SK-N-SH (cell line): ENCODE results near the gene ICE1. TPM values are rescaled to one million over a fixed set of nuclear protein-coding genes. Genes with fewer than 3 reads are reported as not detected.

Experiments used
- CTCF ChIA-PET: fragments of 300-600, 350-600 bp; formaldehyde crosslinking; extraction: SDS; loops from one replicate; lab custom pipeline; 2021; lab: Yijun Ruan, JAX
- POLR2A ChIA-PET: fragments of 350-600 bp; sonication (Branson Sonifier 250); formaldehyde crosslinking; extraction: SDS; loops from one replicate; lab custom pipeline; 2020; ENCODE audit warnings: antibody characterized with exemption, inconsistent platforms; lab: Yijun Ruan, JAX
- DNase-seq: peaks from one replicate; pipeline ENCODE4 v3.0.0; 2012
- H2AFZ ChIP-seq: fragments of 200-600 bp; sonication (generic); 2 replicates; pipeline ENCODE4 v1.8.1; 2016; ENCODE audit warnings: antibody characterized with exemption, mild to moderate bottlenecking, low read depth
- H3F3A ChIP-seq: fragments of 200-600 bp; sonication (generic); replicated peaks from 2 replicates; pipeline ENCODE3; 2016; ENCODE audit warnings: antibody characterized with exemption, mild to moderate bottlenecking; ENCODE audit not compliant: insufficient read depth
- H3K27ac ChIP-seq, 2 experiments: fragments of 200-500 bp in 1 of 2; fragments of 200-600 bp in 1 of 2; sonication (Bioruptor generic) in 1 of 2; sonication (generic), shearing (Covaris generic) in 1 of 2; 2 replicates each; pipeline versions ENCODE4 v1.5.1 to v1.6.1; 2014 to 2016; ENCODE audit warnings: low read depth in 2 of 2, inconsistent platforms in 1 of 2, low read length in 1 of 2, mild to moderate bottlenecking in 1 of 2, mixed read lengths in 1 of 2
- H3K27me3 ChIP-seq: fragments of 200-600 bp; sonication (generic), shearing (Covaris generic); 2 replicates; pipeline ENCODE4 v1.6.1; 2016; ENCODE audit warnings: mixed run types; ENCODE audit not compliant: insufficient read depth
- H3K36me3 ChIP-seq, 2 experiments: fragments of 200-500 bp in 1 of 2; fragments of 200-600 bp in 1 of 2; sonication (Bioruptor generic) in 1 of 2; sonication (generic) in 1 of 2; replicated peaks in 1 of 2; 2 replicates each; pipeline versions ENCODE3 to v1.5.1; 2014 to 2016; ENCODE audit warnings: low read length in 1 of 2, mild to moderate bottlenecking in 1 of 2; ENCODE audit not compliant: insufficient read depth in 2 of 2, control insufficient read depth in 1 of 2
- H3K4me1 ChIP-seq, 2 experiments: fragments of 200-500 bp in 1 of 2; fragments of 200-600 bp in 1 of 2; sonication (Bioruptor generic) in 1 of 2; sonication (generic), shearing (Covaris generic) in 1 of 2; 2 replicates each; pipeline versions ENCODE4 v1.5.1 to v1.6.1; 2014 to 2016; ENCODE audit warnings: low read depth in 1 of 2, low read length in 1 of 2, mixed run types in 1 of 2; ENCODE audit not compliant: insufficient read depth in 2 of 2, control insufficient read depth in 1 of 2
- H3K4me2 ChIP-seq: fragments of 200-600 bp; sonication (generic), shearing (Covaris generic); 2 replicates; pipeline ENCODE4 v1.6.1; 2017; ENCODE audit warnings: mixed run types
- H3K4me3 ChIP-seq, 2 experiments: fragments of 200-500 bp in 1 of 2; fragments of 200-600 bp in 1 of 2; sonication (Bioruptor generic) in 1 of 2; sonication (generic), shearing (Covaris generic) in 1 of 2; 2 replicates each; pipeline versions ENCODE4 v1.5.1 to v1.8.1; 2014 to 2016; ENCODE audit warnings: low read depth in 2 of 2, inconsistent platforms in 1 of 2, low read length in 1 of 2, mild to moderate bottlenecking in 1 of 2, mixed read lengths in 1 of 2, moderate library complexity in 1 of 2
- H3K79me2 ChIP-seq: fragments of 200-600 bp; sonication (generic); 2 replicates; pipeline ENCODE4 v1.8.1; 2017; ENCODE audit warnings: mild to moderate bottlenecking; ENCODE audit not compliant: insufficient read depth
- H3K9ac ChIP-seq: fragments of 200-600 bp; sonication (generic); 2 replicates; pipeline ENCODE4 v1.6.1; 2017; ENCODE audit warnings: mixed run types
- H3K9me2 ChIP-seq: fragments of 200-600 bp; sonication (generic); 2 replicates; pipeline ENCODE4 v1.6.1; 2017; ENCODE audit warnings: mixed run types
- H3K9me3 ChIP-seq: fragments of 200-600 bp; sonication (generic); 2 replicates; pipeline ENCODE4 v1.6.1; 2017; ENCODE audit warnings: mixed run types, mild to moderate bottlenecking, moderate library complexity
- H4K20me1 ChIP-seq: fragments of 200-600 bp; sonication (generic); 2 replicates; pipeline ENCODE4 v1.6.1; 2017; ENCODE audit warnings: mild to moderate bottlenecking, mixed run types; ENCODE audit not compliant: insufficient read depth
- ELF1 ChIP-seq: IDR thresholded peaks from 2 replicates; pipeline ENCODE4 v1.4.0; 2012
- EZH2phosphoT487 ChIP-seq: fragments of 200-600 bp; sonication (generic); IDR thresholded peaks from 2 replicates; pipeline ENCODE4 v1.6.1; 2017; ENCODE audit warnings: low read depth, mixed run types, mild to moderate bottlenecking, antibody characterized with exemption, moderate library complexity, borderline replicate concordance
- FOSL2 ChIP-seq: IDR thresholded peaks from 2 replicates; pipeline ENCODE4 v1.4.0; 2012; ENCODE audit warnings: low read depth, mild to moderate bottlenecking, moderate library complexity, borderline replicate concordance
- FOXM1 ChIP-seq: IDR thresholded peaks from 2 replicates; pipeline ENCODE4 v1.4.0; 2012; ENCODE audit warnings: low read depth, mild to moderate bottlenecking
- GATA2 ChIP-seq: sonication (generic); formaldehyde crosslinking; IDR thresholded peaks from 2 replicates; pipeline ENCODE4 v1.5.0; 2020; ENCODE audit warnings: mild to moderate bottlenecking, missing genetic modification reagents
- JUND ChIP-seq: IDR thresholded peaks from 2 replicates; pipeline ENCODE4 v1.4.0; 2012
- MEF2A ChIP-seq: IDR thresholded peaks from 2 replicates; pipeline ENCODE4 v1.4.0; 2012; ENCODE audit warnings: low read depth, borderline replicate concordance
- MXI1 ChIP-seq: IDR thresholded peaks from 2 replicates; pipeline ENCODE4 v1.6.1; 2012; ENCODE audit warnings: mild to moderate bottlenecking, low read depth, low read length, improper control_type of control experiment
- NFIC ChIP-seq: IDR thresholded peaks from 2 replicates; pipeline ENCODE4 v1.4.0; 2012; ENCODE audit warnings: borderline replicate concordance
- NRF1 ChIP-seq: IDR thresholded peaks from 2 replicates; pipeline ENCODE4 v1.6.1; 2012; ENCODE audit warnings: low read depth, mild to moderate bottlenecking, low read length
- RAD21 ChIP-seq: IDR thresholded peaks from 2 replicates; pipeline ENCODE4 v1.6.1; 2012; ENCODE audit warnings: mild to moderate bottlenecking, low read length
- RCOR1 ChIP-seq: fragments of 150-350 bp; IDR thresholded peaks from 2 replicates; pipeline ENCODE4 v1.6.1; 2017; ENCODE audit warnings: antibody characterized with exemption, low read length
- SMC3 ChIP-seq: IDR thresholded peaks from 2 replicates; pipeline ENCODE4 v1.6.1; 2012; ENCODE audit warnings: low read depth, low read length, improper control_type of control experiment
- TCF12 ChIP-seq: IDR thresholded peaks from 2 replicates; pipeline ENCODE4 v1.4.0; 2012
- WGBS: methylation state at CpG from one replicate; pipeline ENCODE4 v1.1.6; 2017; ENCODE audit warnings: low lambda C conversion rate; 5-methylcytosine and 5-hydroxymethylcytosine counted together
- polyA plus RNA-seq, 3 experiments: library from polyadenylated mRNA; depleted of rRNA; stranded (reverse); fragments of >200 nt; gene quantifications; 2 replicates each; pipeline ENCODE4 v1.2.3, GENCODE V29; 2012
- TF ChIP-seq, protein P1 (sequence below): IDR thresholded peaks from 2 replicates; pipeline ENCODE4 v1.6.1; 2012; ENCODE audit warnings: mild to moderate bottlenecking, low read depth, low read length, moderate library complexity
- TF ChIP-seq, protein P2 (sequence below): fragments of 200-600 bp; sonication (generic); IDR thresholded peaks from 2 replicates; pipeline ENCODE4 v1.6.1; 2017; ENCODE audit warnings: antibody characterized with exemption, mild to moderate bottlenecking, moderate library complexity
- TF ChIP-seq, protein P3 (sequence below): fragments of 150-350 bp; IDR thresholded peaks from 2 replicates; pipeline ENCODE4 v1.6.1; 2016; ENCODE audit warnings: mild to moderate bottlenecking, low read depth, low read length
- TF ChIP-seq, protein P4 (sequence below): IDR thresholded peaks from 2 replicates; pipeline ENCODE4 v1.4.0; 2012; ENCODE audit warnings: low read depth

Gene ICE1
- polyA plus RNA-seq, 1 of the 3 experiments (the other 2 are of a cell fraction), result 9.4 TPM

DNA sequence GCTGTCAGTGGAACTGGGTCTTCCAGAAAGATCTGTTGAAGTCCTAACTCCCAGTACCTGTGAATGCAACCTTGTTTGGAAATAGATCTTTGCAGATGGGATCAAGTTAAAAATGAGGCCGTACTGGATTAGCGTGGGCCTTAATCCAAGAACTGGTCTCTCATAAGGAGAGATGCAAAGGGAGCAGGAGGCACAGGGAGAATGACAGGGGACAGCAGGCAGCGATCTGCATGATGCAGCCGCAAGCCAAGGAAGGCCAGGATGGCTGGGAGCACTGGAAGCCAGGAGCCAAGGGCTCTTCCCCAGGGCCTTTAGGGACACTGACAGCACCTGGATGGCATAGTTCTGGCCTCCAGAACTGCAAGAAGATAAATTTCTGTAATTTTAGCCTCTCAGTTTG is 114.4 kb downstream of the ICE1 start:
- no peak overlapping the region for H3K9ac ChIP-seq
- ChIA-PET CTCF (no interaction called here), POLR2A (no interaction called here)
- H3K4me2 ChIP-seq, result no peak overlapping the region
- no peaks in the 10 kb centered on the region for H3K9me3 ChIP-seq
- H3K4me3 ChIP-seq, result no peak overlapping the region
- H3K79me2 ChIP-seq, result no peaks in the 10 kb centered on the region
- H3K27ac ChIP-seq, result no peak overlapping the region
- no peaks in the 10 kb centered on the region for H3F3A ChIP-seq
- no peaks in the 10 kb centered on the region for H3K36me3 ChIP-seq
- DNase-seq, result no peak
- 48% methylated on average over 4 of the region's 4 CpGs for WGBS
- no peak overlapping the region for H2AFZ ChIP-seq
- no peaks in the 10 kb centered on the region for H3K27me3 ChIP-seq
- TF ChIP-seq, protein P1, sequence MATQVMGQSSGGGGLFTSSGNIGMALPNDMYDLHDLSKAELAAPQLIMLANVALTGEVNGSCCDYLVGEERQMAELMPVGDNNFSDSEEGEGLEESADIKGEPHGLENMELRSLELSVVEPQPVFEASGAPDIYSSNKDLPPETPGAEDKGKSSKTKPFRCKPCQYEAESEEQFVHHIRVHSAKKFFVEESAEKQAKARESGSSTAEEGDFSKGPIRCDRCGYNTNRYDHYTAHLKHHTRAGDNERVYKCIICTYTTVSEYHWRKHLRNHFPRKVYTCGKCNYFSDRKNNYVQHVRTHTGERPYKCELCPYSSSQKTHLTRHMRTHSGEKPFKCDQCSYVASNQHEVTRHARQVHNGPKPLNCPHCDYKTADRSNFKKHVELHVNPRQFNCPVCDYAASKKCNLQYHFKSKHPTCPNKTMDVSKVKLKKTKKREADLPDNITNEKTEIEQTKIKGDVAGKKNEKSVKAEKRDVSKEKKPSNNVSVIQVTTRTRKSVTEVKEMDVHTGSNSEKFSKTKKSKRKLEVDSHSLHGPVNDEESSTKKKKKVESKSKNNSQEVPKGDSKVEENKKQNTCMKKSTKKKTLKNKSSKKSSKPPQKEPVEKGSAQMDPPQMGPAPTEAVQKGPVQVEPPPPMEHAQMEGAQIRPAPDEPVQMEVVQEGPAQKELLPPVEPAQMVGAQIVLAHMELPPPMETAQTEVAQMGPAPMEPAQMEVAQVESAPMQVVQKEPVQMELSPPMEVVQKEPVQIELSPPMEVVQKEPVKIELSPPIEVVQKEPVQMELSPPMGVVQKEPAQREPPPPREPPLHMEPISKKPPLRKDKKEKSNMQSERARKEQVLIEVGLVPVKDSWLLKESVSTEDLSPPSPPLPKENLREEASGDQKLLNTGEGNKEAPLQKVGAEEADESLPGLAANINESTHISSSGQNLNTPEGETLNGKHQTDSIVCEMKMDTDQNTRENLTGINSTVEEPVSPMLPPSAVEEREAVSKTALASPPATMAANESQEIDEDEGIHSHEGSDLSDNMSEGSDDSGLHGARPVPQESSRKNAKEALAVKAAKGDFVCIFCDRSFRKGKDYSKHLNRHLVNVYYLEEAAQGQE, result no peak
- TF ChIP-seq FOXM1 (no peak), MEF2A (no peak)
- TF ChIP-seq, all 33 proteins: peak for 0
- no peaks in the 10 kb centered on the region for H3K9me2 ChIP-seq
- peaks cover 0 to 14% of the 10 kb centered on the region in 2 experiments; a peak in 1 of 4 replicates for H3K4me1 ChIP-seq
- H4K20me1 ChIP-seq, result no peaks in the 10 kb centered on the region

DNA sequence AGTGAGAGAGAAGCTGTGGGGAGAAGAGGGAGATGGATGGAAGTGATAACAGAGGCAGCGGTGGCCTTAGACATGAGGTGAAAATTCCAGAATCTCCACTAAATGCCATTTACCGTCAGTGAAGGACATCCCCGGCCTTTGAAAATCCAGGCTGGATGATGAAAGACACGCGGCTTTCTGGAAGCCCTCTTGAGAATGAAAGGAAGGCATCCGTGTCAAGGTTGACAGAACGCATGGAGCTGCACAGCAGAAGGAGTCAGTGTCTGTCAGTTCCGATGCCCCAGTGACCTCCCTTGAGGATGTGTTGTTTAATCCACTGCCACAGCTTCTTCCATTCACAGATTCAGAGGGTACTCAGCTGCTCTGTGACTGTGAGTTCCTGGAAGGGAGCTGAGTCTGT is 114.9 kb downstream of the ICE1 start:
- Histone ChIP-seq H3K27ac (no peak overlapping the region; a peak in 1 of 4 replicates), H3K4me2 (no peak overlapping the region), H3K9ac (no peak overlapping the region), H3K9me3 (no peaks in the 10 kb centered on the region), H3K4me3 (no peak overlapping the region), H3K36me3 (no peaks in the 10 kb centered on the region), H3K4me1 (peaks cover 0 to 14% of the 10 kb centered on the region in 2 experiments; a peak in 1 of 4 replicates), H4K20me1 (no peaks in the 10 kb centered on the region), H3K79me2 (no peaks in the 10 kb centered on the region), H3K9me2 (no peaks in the 10 kb centered on the region), H3F3A (no peaks in the 10 kb centered on the region), H3K27me3 (no peaks in the 10 kb centered on the region), H2AFZ (no peak overlapping the region)
- TF ChIP-seq MXI1, result no peak
- no peak for TF ChIP-seq FOSL2
- no peak for TF ChIP-seq JUND
- TF ChIP-seq RCOR1, result no peak
- no peak for TF ChIP-seq EZH2phosphoT487
- TF ChIP-seq, protein P2, sequence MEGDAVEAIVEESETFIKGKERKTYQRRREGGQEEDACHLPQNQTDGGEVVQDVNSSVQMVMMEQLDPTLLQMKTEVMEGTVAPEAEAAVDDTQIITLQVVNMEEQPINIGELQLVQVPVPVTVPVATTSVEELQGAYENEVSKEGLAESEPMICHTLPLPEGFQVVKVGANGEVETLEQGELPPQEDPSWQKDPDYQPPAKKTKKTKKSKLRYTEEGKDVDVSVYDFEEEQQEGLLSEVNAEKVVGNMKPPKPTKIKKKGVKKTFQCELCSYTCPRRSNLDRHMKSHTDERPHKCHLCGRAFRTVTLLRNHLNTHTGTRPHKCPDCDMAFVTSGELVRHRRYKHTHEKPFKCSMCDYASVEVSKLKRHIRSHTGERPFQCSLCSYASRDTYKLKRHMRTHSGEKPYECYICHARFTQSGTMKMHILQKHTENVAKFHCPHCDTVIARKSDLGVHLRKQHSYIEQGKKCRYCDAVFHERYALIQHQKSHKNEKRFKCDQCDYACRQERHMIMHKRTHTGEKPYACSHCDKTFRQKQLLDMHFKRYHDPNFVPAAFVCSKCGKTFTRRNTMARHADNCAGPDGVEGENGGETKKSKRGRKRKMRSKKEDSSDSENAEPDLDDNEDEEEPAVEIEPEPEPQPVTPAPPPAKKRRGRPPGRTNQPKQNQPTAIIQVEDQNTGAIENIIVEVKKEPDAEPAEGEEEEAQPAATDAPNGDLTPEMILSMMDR, result no peak
- no peak for TF ChIP-seq NRF1
- TF ChIP-seq, protein P3, sequence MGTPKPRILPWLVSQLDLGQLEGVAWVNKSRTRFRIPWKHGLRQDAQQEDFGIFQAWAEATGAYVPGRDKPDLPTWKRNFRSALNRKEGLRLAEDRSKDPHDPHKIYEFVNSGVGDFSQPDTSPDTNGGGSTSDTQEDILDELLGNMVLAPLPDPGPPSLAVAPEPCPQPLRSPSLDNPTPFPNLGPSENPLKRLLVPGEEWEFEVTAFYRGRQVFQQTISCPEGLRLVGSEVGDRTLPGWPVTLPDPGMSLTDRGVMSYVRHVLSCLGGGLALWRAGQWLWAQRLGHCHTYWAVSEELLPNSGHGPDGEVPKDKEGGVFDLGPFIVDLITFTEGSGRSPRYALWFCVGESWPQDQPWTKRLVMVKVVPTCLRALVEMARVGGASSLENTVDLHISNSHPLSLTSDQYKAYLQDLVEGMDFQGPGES, result no peak
- TF ChIP-seq ELF1, result no peak
- no peak for TF ChIP-seq TCF12
- no peak for TF ChIP-seq FOXM1
- TF ChIP-seq, protein P4, sequence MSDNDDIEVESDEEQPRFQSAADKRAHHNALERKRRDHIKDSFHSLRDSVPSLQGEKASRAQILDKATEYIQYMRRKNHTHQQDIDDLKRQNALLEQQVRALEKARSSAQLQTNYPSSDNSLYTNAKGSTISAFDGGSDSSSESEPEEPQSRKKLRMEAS, result no peak
- no peak for TF ChIP-seq RAD21
- TF ChIP-seq MEF2A, result no peak
- no peak for TF ChIP-seq NFIC
- no peak for TF ChIP-seq GATA2 (CRISPR knock-in tag)
- no peak for TF ChIP-seq SMC3
- 49% methylated on average over 8 of the region's 8 CpGs for WGBS
- POLR2A ChIA-PET, result no interaction called here
- no peak for DNase-seq
- CTCF ChIA-PET, result interaction anchor here (0.9 kb wide), 1 partner anchor 13 kb away, joined by 3 read pairs; no protein-coding TSS in a partner anchor
